Right lobe of liver (tissue), 6 donors: Measurements from ENCODE around the gene PRR3. TPM values are rescaled to one million over a fixed set of nuclear protein-coding genes. Genes with fewer than 3 reads are reported as not detected.
A peak's percentile ranks its signal among the peaks of the same experiment; 100 is the strongest.

ENCODE experiments used
- ATAC-seq, 4 donors: fragments of 200-7000 bp; cut with Tn5 transposase; one replicate each; pipeline ENCODE4 v1.9.1; 2020; ENCODE audit warnings: mild to moderate bottlenecking in 4 of 4, moderate library complexity in 4 of 4
- DNase-seq, 3 donors: peaks; one replicate each; pipeline ENCODE4 v3.0.0-alpha.2; 2020
- H3K27ac ChIP-seq, 3 donors: fragments of 200-600 bp; one replicate each; pipeline ENCODE4 v1.8.0; 2022
- H3K27me3 ChIP-seq, 2 donors: fragments of 200-600 bp; one replicate each; pipeline ENCODE4 v1.8.0; 2022
- H3K36me3 ChIP-seq, 4 donors: fragments of 200-600 bp; sonication (generic) in 1 of 4; one replicate each; pipeline versions ENCODE4 v1.5.1 to v1.8.0; 2017 to 2022; ENCODE audit warnings: control low read depth in 1 of 4
- H3K4me1 ChIP-seq, 4 donors: fragments of 200-600 bp; sonication (generic) in 1 of 4; one replicate each; pipeline versions ENCODE4 v1.5.1 to v1.8.0; 2017 to 2022; ENCODE audit warnings: control low read depth in 1 of 4
- H3K4me3 ChIP-seq, 3 donors: fragments of 200-600 bp; one replicate each; pipeline ENCODE4 v1.8.0; 2022
- H3K9me3 ChIP-seq, 4 donors: fragments of 200-600 bp; sonication (generic) in 1 of 4; one replicate each; pipeline versions ENCODE4 v1.5.1 to v1.8.0; 2017 to 2022; ENCODE audit warnings: control low read depth in 1 of 4
- POLR2A ChIP-seq: fragments of 450-650 bp; IDR thresholded peaks from one replicate; pipeline ENCODE4 v1.6.1; 2017; ENCODE audit warnings: antibody characterized with exemption, mild to moderate bottlenecking
- WGBS: methylation state at CpG from one replicate; pipeline ENCODE4 v1.1.6; 2018; ENCODE audit warnings: low coverage, low lambda C conversion rate; ENCODE audit not compliant: insufficient coverage; ENCODE audit errors: missing lambda C conversion rate; 5-methylcytosine and 5-hydroxymethylcytosine counted together
- intact Hi-C, 2 donors: fragments of 100-400 bp; cut with DNase I; formaldehyde crosslinking; loops; one replicate each; pipeline versions ENCODE4 v1.11.2 to v1.14.1; 2022
- total RNA-seq, 6 experiments: library from RNA; depleted of rRNA in 2 of 6; stranded (reverse); fragments of >200 nt in 2 of 6; fragmentation: NEBNext Ultra II Directional in 3 of 6; extraction: Animal tissue kit (Norgen Biotek cat#: 25700) in 3 of 6; gene quantifications; one replicate each; pipeline versions ENCODE4 v1.1.0 to v1.2.4, GENCODE V29; 2016 to 2023
- TF ChIP-seq, protein P1 (sequence below), 4 donors: fragments of 200-600 bp in 3 of 4; fragments of 450-650 bp in 1 of 4; IDR thresholded peaks; one replicate each; pipeline versions ENCODE4 v1.5.1 to v1.8.0; 2016 to 2022; ENCODE audit warnings: antibody characterized with exemption in 4 of 4, mild to moderate bottlenecking in 2 of 4
- donor health status: DM: no; HTN: yes; CAD: no.
- donor health status: DM: no; HTN: no; CAD: no.
- donor health status: DM: no; HTN: no; CAD: no.
- donor health status: DM: no; HTN: yes; CAD: no.
- donor health status: DM: no; HTN: yes; CAD: no.

The PRR3 gene
- total RNA-seq, 6 experiments from 2014 or later = 2.3 to 3.8 (median 2.6) TPM

DNA sequence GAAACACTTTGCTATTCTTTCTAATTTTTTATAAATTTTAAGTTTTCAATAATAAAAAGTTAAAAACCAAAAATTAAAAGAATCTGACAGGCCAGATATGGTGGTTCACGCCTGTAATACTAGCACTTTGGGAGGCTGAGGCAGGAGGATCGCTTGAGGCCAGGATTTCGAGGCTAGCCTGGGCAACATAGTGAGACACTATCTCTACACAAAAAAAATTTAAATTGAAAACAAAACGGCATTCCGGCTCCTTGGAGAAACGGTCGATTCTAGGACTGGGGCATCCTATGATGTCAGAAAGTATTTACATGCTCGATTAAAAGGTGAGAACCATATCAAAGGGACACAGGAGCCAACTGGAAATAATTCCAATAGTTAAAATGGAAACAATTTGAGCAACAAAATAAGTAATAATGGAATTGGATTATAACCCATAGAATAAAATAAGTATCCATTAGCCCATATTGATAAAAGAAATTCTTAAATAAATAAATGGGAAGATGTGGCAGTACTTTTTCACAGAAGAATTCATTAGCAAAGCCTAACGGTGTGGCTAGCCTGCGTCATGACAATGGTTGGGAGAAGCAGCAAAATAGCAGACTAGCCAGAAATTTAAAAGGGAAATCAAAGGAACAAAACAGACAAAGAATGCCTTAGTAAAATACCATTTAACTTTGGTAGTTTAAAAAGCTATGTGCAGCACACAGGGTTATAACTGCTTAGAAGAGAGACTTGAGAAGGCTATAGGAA is 46.5 kb upstream of the PRR3 start:
- TF ChIP-seq POLR2A = no peak
- TF ChIP-seq, protein P1, sequence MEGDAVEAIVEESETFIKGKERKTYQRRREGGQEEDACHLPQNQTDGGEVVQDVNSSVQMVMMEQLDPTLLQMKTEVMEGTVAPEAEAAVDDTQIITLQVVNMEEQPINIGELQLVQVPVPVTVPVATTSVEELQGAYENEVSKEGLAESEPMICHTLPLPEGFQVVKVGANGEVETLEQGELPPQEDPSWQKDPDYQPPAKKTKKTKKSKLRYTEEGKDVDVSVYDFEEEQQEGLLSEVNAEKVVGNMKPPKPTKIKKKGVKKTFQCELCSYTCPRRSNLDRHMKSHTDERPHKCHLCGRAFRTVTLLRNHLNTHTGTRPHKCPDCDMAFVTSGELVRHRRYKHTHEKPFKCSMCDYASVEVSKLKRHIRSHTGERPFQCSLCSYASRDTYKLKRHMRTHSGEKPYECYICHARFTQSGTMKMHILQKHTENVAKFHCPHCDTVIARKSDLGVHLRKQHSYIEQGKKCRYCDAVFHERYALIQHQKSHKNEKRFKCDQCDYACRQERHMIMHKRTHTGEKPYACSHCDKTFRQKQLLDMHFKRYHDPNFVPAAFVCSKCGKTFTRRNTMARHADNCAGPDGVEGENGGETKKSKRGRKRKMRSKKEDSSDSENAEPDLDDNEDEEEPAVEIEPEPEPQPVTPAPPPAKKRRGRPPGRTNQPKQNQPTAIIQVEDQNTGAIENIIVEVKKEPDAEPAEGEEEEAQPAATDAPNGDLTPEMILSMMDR (IDR thresholded peaks at IDR 0.05) = no peak
- Histone ChIP-seq H3K4me3 (no peak overlapping the region), H3K36me3 (no peaks in the 10 kb centered on the region), H3K9me3 (no peaks in the 10 kb centered on the region), H3K4me1 (peaks cover 0 to 5% (median 0%) of the 10 kb centered on the region in 4 donors), H3K27ac (no peak overlapping the region), H3K27me3 (no peaks in the 10 kb centered on the region)
- no peak for DNase-seq
- no peak for ATAC-seq
- 82% methylated on average over 10 of the region's 10 CpGs for WGBS
- intact Hi-C loops = no loop called here

DNA sequence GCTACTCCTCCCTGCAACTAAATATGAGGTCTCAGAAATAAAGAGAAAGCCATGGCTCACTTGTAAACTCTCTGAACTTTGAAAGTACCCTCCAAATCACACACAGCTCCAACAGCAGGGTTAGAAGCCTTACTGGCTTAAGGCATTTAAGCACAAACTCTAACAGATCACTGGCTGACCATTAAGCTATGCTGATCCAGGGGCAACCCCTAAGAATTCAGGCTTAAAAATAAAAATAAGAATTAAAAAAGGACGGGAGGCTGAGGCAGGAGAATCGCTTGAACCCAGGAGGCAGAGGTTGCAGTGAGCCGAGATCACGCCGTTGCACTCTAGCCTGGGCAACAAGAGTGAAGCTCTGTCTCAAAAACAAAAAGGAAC is 45.9 kb upstream of the PRR3 start:
- ATAC-seq (no peak), DNase-seq (no peak)
- WGBS = 73% methylated on average over 5 of the region's 5 CpGs
- no peaks in the 10 kb centered on the region for H3K36me3 ChIP-seq
- H3K27me3 ChIP-seq = no peaks in the 10 kb centered on the region
- H3K27ac ChIP-seq = no peak overlapping the region
- no peak for TF ChIP-seq POLR2A
- TF ChIP-seq, protein P1 (IDR thresholded peaks at IDR 0.05) = no peak
- H3K9me3 ChIP-seq = no peaks in the 10 kb centered on the region
- peaks cover 0 to 5% (median 0%) of the 10 kb centered on the region in 4 donors for H3K4me1 ChIP-seq
- H3K4me3 ChIP-seq = no peak overlapping the region
- intact Hi-C loops = no loop called here

DNA sequence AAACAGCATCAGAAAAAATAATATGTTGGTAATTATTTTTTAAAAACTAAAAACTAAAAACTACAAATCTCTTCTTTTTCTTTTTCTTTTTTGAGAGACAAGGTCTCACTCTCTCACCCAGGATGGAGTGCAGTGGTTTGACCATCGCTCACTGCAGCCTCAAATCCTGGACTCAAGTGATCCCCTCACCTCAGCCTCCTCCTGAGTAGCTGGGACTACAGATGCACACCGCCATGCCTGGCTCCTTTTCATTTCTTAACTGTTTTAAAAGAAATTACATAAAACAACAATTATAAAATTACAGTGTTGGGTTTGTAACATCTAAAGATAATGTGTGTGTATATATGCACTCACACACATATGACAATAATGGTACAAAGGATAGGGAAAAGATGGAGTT is 43.6 kb upstream of the PRR3 start:
- Histone ChIP-seq H3K4me1 (peaks cover 0 to 9% (median 0%) of the 10 kb centered on the region in 4 donors), H3K27me3 (no peaks in the 10 kb centered on the region), H3K9me3 (no peaks in the 10 kb centered on the region), H3K4me3 (no peak overlapping the region), H3K27ac (no peak overlapping the region), H3K36me3 (no peaks in the 10 kb centered on the region)
- intact Hi-C loops = no loop called here
- TF ChIP-seq POLR2A = no peak
- TF ChIP-seq, protein P1 (IDR thresholded peaks at IDR 0.05) = no peak
- ATAC-seq (no peak), DNase-seq (no peak)
- 91% methylated on average over 2 of the region's 2 CpGs for whole genome bisulfite sequencing

DNA sequence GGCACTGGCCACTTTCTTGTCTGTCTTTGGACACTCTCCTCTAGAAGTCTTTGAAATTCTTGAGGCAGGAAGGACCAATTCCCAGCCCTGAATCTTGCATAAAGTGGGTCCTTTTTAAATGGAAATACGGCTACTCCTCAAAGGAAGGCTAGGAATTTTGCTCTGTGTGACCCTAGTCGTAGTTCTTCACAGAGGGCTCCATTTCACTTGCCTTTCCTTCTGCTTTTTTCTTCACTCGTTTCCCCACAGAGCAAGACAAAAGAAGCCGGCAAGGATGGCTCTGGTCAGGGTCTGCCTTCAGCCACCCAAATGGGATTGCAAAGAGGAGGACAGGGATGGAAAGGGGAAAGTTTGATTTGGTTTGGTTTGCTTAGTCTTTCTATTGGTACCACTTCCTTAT is 42.0 kb upstream of the PRR3 start:
- Histone ChIP-seq H3K27me3 (no peaks in the 10 kb centered on the region), H3K36me3 (no peaks in the 10 kb centered on the region), H3K4me3 (no peak overlapping the region), H3K4me1 (peaks cover 0 to 9% (median 0%) of the 10 kb centered on the region in 4 donors), H3K9me3 (no peaks in the 10 kb centered on the region), H3K27ac (peak overlapping the region; percentile 89 to 99 (median 96))
- TF ChIP-seq, protein P1 (IDR thresholded peaks at IDR 0.05) = no peak
- TF ChIP-seq POLR2A = no peak
- WGBS = 51% methylated on average over 3 of the region's 4 CpGs
- DNase-seq (no peak), ATAC-seq (no peak)
- intact Hi-C loops = no loop called here
